H9 (cell line): ENCODE results near the gene USP37. TPM values are rescaled to one million over a fixed set of nuclear protein-coding genes. Genes with fewer than 3 reads are reported as not detected.

Experiments
- DNase-seq: peaks from one replicate; pipeline ENCODE4 v3.0.0-alpha.2; 2017
- H2AFZ ChIP-seq: one replicate; pipeline ENCODE4 v1.6.1; 2013; ENCODE audit warnings: mild to moderate bottlenecking, low read length, control low read depth, moderate library complexity
- H2AK5ac ChIP-seq: 2 replicates; pipeline ENCODE4 v1.6.1; 2013; ENCODE audit warnings: low read length, control low read depth, mixed read lengths; ENCODE audit not compliant: insufficient read length
- H2BK120ac ChIP-seq: one replicate; pipeline ENCODE4 v1.6.1; 2013; ENCODE audit warnings: low read depth, mild to moderate bottlenecking, low read length, control low read depth, inconsistent platforms; ENCODE audit not compliant: poor library complexity, severe bottlenecking
- H2BK12ac ChIP-seq: 2 replicates; pipeline ENCODE4 v1.6.1; 2013; ENCODE audit warnings: low read length, control low read depth, mixed read lengths, low read depth; ENCODE audit not compliant: insufficient read length
- H2BK15ac ChIP-seq: 2 replicates; pipeline ENCODE4 v1.6.1; 2013; ENCODE audit warnings: low read depth, low read length, control low read depth
- H2BK20ac ChIP-seq: one replicate; pipeline ENCODE4 v1.6.1; 2013; ENCODE audit warnings: low read depth, mild to moderate bottlenecking, low read length, control low read depth, inconsistent platforms; ENCODE audit not compliant: poor library complexity, severe bottlenecking
- H2BK5ac ChIP-seq: 2 replicates; pipeline ENCODE4 v1.6.1; 2013; ENCODE audit warnings: low read length, control low read depth, mixed read lengths; ENCODE audit not compliant: insufficient read length
- H3K14ac ChIP-seq: 2 replicates; pipeline ENCODE4 v1.6.1; 2013; ENCODE audit warnings: low read length, control low read depth; ENCODE audit not compliant: insufficient read depth
- H3K18ac ChIP-seq: 2 replicates; pipeline ENCODE4 v1.6.1; 2013; ENCODE audit warnings: low read depth, mild to moderate bottlenecking, mixed read lengths, low read length, control low read depth; ENCODE audit not compliant: insufficient read length
- H3K23ac ChIP-seq: 2 replicates; pipeline ENCODE4 v1.6.1; 2013; ENCODE audit warnings: low read length, control low read depth, mixed read lengths, low read depth; ENCODE audit not compliant: insufficient read length
- H3K23me2 ChIP-seq: 2 replicates; pipeline ENCODE4 v1.6.1; 2013; ENCODE audit warnings: low read depth, mild to moderate bottlenecking, mixed read lengths, low read length, control low read depth; ENCODE audit not compliant: insufficient read length, poor library complexity, severe bottlenecking
- H3K27ac ChIP-seq: 2 replicates; pipeline ENCODE4 v1.5.1; 2013; ENCODE audit warnings: low read length, control low read depth, mixed read lengths, low read depth; ENCODE audit not compliant: insufficient read length
- H3K27me3 ChIP-seq: 2 replicates; pipeline ENCODE4 v1.6.1; 2013; ENCODE audit warnings: low read length, control low read depth, inconsistent platforms; ENCODE audit not compliant: insufficient read depth
- H3K4ac ChIP-seq: 2 replicates; pipeline ENCODE4 v1.6.1; 2013; ENCODE audit warnings: low read depth, mild to moderate bottlenecking, control low read depth, inconsistent platforms, low read length, moderate library complexity
- H3K4me1 ChIP-seq: 2 replicates; pipeline ENCODE4 v1.6.1; 2013; ENCODE audit warnings: low read length, control low read depth, inconsistent platforms; ENCODE audit not compliant: insufficient read depth
- H3K4me2 ChIP-seq: 2 replicates; pipeline ENCODE4 v1.6.1; 2013; ENCODE audit warnings: low read length, control low read depth, mixed read lengths; ENCODE audit not compliant: insufficient read length, insufficient read depth
- H3K56ac ChIP-seq: 2 replicates; pipeline ENCODE4 v1.6.1; 2013; ENCODE audit warnings: low read depth, mild to moderate bottlenecking, mixed read lengths, low read length, control low read depth; ENCODE audit not compliant: insufficient read length
- H3K79me1 ChIP-seq: 2 replicates; pipeline ENCODE4 v1.6.1; 2013; ENCODE audit warnings: low read depth, mild to moderate bottlenecking, moderate library complexity, low read length, control low read depth, inconsistent platforms; ENCODE audit not compliant: insufficient read depth, poor library complexity, severe bottlenecking
- H3K79me2 ChIP-seq: 2 replicates; pipeline ENCODE4 v1.6.1; 2013; ENCODE audit warnings: low read length, control low read depth, inconsistent platforms; ENCODE audit not compliant: insufficient read depth
- H3K9ac ChIP-seq: 2 replicates; pipeline ENCODE4 v1.6.1; 2013; ENCODE audit warnings: low read length, control low read depth, mixed read lengths; ENCODE audit not compliant: insufficient read length; ENCODE audit errors: extremely low read depth
- H3K9me3 ChIP-seq: one replicate; pipeline ENCODE4 v1.6.1; 2013; ENCODE audit warnings: low read depth, low read length, inconsistent platforms; ENCODE audit not compliant: control insufficient read depth
- H3T11ph ChIP-seq: one replicate; pipeline ENCODE4 v1.6.1; 2013; ENCODE audit warnings: mild to moderate bottlenecking, low read length, control low read depth, inconsistent platforms
- H4K20me1 ChIP-seq: one replicate; pipeline ENCODE4 v1.6.1; 2013; ENCODE audit not compliant: control insufficient read depth, insufficient read length, insufficient read depth
- H4K5ac ChIP-seq: 2 replicates; pipeline ENCODE4 v1.6.1; 2013; ENCODE audit warnings: low read depth, mild to moderate bottlenecking, mixed read lengths, low read length, control low read depth; ENCODE audit not compliant: insufficient read length
- H4K8ac ChIP-seq: replicated peaks from 2 replicates; pipeline ENCODE4 v1.6.1; 2013; ENCODE audit warnings: low read length, control low read depth, mixed read lengths, low read depth; ENCODE audit not compliant: insufficient read length
- H4K91ac ChIP-seq: 2 replicates; pipeline ENCODE4 v1.6.1; 2013; ENCODE audit warnings: low read depth, mild to moderate bottlenecking, moderate library complexity, mixed read lengths, low read length, control low read depth; ENCODE audit not compliant: insufficient read length
- H3K27ac Mint-ChIP-seq, 3 experiments: 2 replicates in 2 of 3; 3 replicates in 1 of 3; pipeline ENCODE4 v1.8.0; 2020 to 2021; ENCODE audit warnings: mixed read lengths in 3 of 3, mild to moderate bottlenecking in 1 of 3, moderate library complexity in 1 of 3
- H3K27me3 Mint-ChIP-seq: 2 replicates; pipeline ENCODE4 v1.8.0; 2021; ENCODE audit warnings: low read depth, mild to moderate bottlenecking, moderate library complexity, mixed read lengths
- H3K36me3 Mint-ChIP-seq, 3 experiments: 2 replicates in 2 of 3; 3 replicates in 1 of 3; pipeline ENCODE4 v1.8.0; 2020 to 2021; ENCODE audit warnings: low read depth in 3 of 3, mixed read lengths in 3 of 3; ENCODE audit not compliant: insufficient read depth in 1 of 3
- H3K4me1 Mint-ChIP-seq, 2 experiments: 2 replicates each; pipeline ENCODE4 v1.8.0; 2020; ENCODE audit warnings: mixed read lengths in 2 of 2
- H3K4me3 Mint-ChIP-seq, 2 experiments: 2 replicates in 1 of 2; 3 replicates in 1 of 2; pipeline ENCODE4 v1.8.0; 2020 to 2021; ENCODE audit warnings: mild to moderate bottlenecking in 2 of 2, mixed read lengths in 2 of 2, moderate library complexity in 1 of 2
- H3K9me3 Mint-ChIP-seq, 2 experiments: 2 replicates in 1 of 2; 3 replicates in 1 of 2; pipeline ENCODE4 v1.8.0; 2020; ENCODE audit warnings: mild to moderate bottlenecking in 2 of 2, mixed read lengths in 2 of 2, moderate library complexity in 1 of 2
- CTCF ChIP-seq: fragments of 200-600 bp; sonication (generic); conservative IDR thresholded peaks from 3 replicates; pipeline ENCODE4 v1.8.0; 2021; ENCODE audit warnings: antibody characterized with exemption, mild to moderate bottlenecking
- total RNA-seq: library from RNA; stranded (reverse); gene quantifications from 2 replicates; pipeline ENCODE4 v1.2.1, GENCODE V29; 2021

The USP37 gene
- total RNA-seq, 1 experiment from 2014 or later = 34.9 TPM

- Mint-ChIP-seq H3K27ac (no peak overlapping the region), H3K36me3 (peaks cover 31 to 76% (median 74%) of the 10 kb centered on the region in 3 experiments), H3K4me1 (no peaks in the 10 kb centered on the region), H3K4me3 (no peak overlapping the region), H3K27me3 (no peaks in the 10 kb centered on the region), H3K9me3 (0 out of 5 replicates have a peak, but pooled peaks cover 0 to under 1% of the 10 kb centered on the region in 2 experiments)
- DNase-seq = no peak
- H3K27ac ChIP-seq = no peak overlapping the region
- no peaks in the 10 kb centered on the region for H3K4me1 ChIP-seq
- no peak overlapping the region for H2BK15ac ChIP-seq
- no peak overlapping the region for H3K14ac ChIP-seq
- no peak overlapping the region for H2BK120ac ChIP-seq
- no peak overlapping the region for H3K23ac ChIP-seq
- no peaks in the 10 kb centered on the region for H4K20me1 ChIP-seq
- H2BK5ac ChIP-seq = no peak overlapping the region
- H2AK5ac ChIP-seq = no peak overlapping the region
- no peaks in the 10 kb centered on the region for H3K23me2 ChIP-seq
- no peak overlapping the region for H3T11ph ChIP-seq
- H4K8ac ChIP-seq = no peak overlapping the region
- no peaks in the 10 kb centered on the region for H3K79me1 ChIP-seq
- no peak for TF ChIP-seq CTCF
- no peak overlapping the region for H4K5ac ChIP-seq
- H2BK12ac ChIP-seq = no peak overlapping the region
- no peak overlapping the region for H3K4ac ChIP-seq
- no peak overlapping the region for H4K91ac ChIP-seq
- no peaks in the 10 kb centered on the region for H3K79me2 ChIP-seq
- H3K27me3 ChIP-seq = no peaks in the 10 kb centered on the region
- H3K9me3 ChIP-seq = no peaks in the 10 kb centered on the region
- H3K4me2 ChIP-seq = no peak overlapping the region
- no peak overlapping the region for H3K18ac ChIP-seq
- no peak overlapping the region for H3K9ac ChIP-seq
- no peak overlapping the region for H2AFZ ChIP-seq
- no peak overlapping the region for H3K56ac ChIP-seq
- H2BK20ac ChIP-seq = no peak overlapping the region
Measured at GRCh38 chr2:218547978-218548377, 20.2 kb downstream of the USP37 start.
